AG04450 (cell line): ENCODE results near the gene SLC4A9. TPM values are rescaled to one million over a fixed set of nuclear protein-coding genes. Genes with fewer than 3 reads are reported as not detected.

ENCODE experiments used
- CTCF ChIA-PET: fragments of 300-600, 350-600 bp; formaldehyde crosslinking; extraction: SDS; loops from one replicate; lab custom pipeline; 2022; ENCODE audit warnings: antibody characterized with exemption, inconsistent platforms; lab: Charles Lee
- POLR2A ChIA-PET: fragments of 350-600 bp; formaldehyde crosslinking; extraction: SDS; loops from one replicate; lab custom pipeline; 2021; ENCODE audit warnings: antibody characterized with exemption, inconsistent platforms; lab: Yijun Ruan, JAX
- DNase-seq: peaks from one replicate; pipeline ENCODE4 v3.0.0-alpha.2; 2011; ENCODE audit warnings: low read depth, low spot score
- H3K27ac ChIP-seq: one replicate; pipeline ENCODE4 v1.5.1; 2012; ENCODE audit warnings: low read depth, low read length, control low read depth
- H3K27me3 ChIP-seq: one replicate; pipeline ENCODE4 v1.6.0; 2012; ENCODE audit warnings: low read length; ENCODE audit not compliant: control insufficient read depth, insufficient read depth
- H3K4me3 ChIP-seq: 2 replicates; pipeline ENCODE4 v1.5.1; 2011; ENCODE audit warnings: mild to moderate bottlenecking, low read depth, low read length, control low read depth
- H3K9me3 ChIP-seq: 2 replicates; pipeline ENCODE4 v1.5.1; 2012; ENCODE audit warnings: low read length; ENCODE audit not compliant: control insufficient read depth, insufficient read depth
- polyA plus RNA-seq: library from polyadenylated mRNA; depleted of rRNA; stranded (reverse); fragments of >200 nt; gene quantifications from 2 replicates; pipeline ENCODE4 v1.2.3, GENCODE V29; 2011
- TF ChIP-seq, protein P1 (sequence below): IDR thresholded peaks from 2 replicates; pipeline ENCODE4 v1.5.1; 2011; ENCODE audit warnings: low read depth, low read length, control low read depth, inconsistent platforms

SLC4A9 gene
- polyA plus RNA-seq, 1 experiment: not detected

DNA sequence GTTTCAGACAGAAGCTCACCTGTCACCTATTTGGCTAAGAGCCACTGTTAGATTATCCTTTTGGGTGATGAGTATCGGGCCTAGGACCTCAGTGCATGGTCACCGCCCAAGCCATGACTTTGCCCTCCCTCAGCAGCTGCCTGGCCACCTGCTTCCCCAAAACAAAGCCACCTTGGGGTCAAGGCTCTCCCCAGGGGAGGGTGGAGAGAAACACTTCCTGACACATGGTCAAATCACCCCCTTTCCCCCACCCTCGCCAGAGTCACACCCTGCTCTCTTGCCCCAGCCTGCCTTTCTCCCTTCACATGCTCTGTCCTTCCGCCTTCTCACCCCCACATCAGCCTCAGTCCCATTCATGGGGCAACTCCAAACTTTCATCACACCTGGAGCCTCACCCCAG lies 11.9 kb upstream of the SLC4A9 start:
- H3K27ac ChIP-seq: no peak overlapping the region
- TF ChIP-seq, protein P1, sequence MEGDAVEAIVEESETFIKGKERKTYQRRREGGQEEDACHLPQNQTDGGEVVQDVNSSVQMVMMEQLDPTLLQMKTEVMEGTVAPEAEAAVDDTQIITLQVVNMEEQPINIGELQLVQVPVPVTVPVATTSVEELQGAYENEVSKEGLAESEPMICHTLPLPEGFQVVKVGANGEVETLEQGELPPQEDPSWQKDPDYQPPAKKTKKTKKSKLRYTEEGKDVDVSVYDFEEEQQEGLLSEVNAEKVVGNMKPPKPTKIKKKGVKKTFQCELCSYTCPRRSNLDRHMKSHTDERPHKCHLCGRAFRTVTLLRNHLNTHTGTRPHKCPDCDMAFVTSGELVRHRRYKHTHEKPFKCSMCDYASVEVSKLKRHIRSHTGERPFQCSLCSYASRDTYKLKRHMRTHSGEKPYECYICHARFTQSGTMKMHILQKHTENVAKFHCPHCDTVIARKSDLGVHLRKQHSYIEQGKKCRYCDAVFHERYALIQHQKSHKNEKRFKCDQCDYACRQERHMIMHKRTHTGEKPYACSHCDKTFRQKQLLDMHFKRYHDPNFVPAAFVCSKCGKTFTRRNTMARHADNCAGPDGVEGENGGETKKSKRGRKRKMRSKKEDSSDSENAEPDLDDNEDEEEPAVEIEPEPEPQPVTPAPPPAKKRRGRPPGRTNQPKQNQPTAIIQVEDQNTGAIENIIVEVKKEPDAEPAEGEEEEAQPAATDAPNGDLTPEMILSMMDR: no peak
- no peaks in the 10 kb centered on the region for H3K27me3 ChIP-seq
- ChIA-PET CTCF (interaction anchor here (0.6 to 18.1 kb wide), 5 partner anchors 11 to 103 kb away, joined by 3 to 806 read pairs (median 3); partner anchors contain the start of gene SLC4A9), POLR2A (no interaction called here)
- no peak for DNase-seq
- H3K9me3 ChIP-seq: no peaks in the 10 kb centered on the region
- H3K4me3 ChIP-seq: no peak overlapping the region

DNA sequence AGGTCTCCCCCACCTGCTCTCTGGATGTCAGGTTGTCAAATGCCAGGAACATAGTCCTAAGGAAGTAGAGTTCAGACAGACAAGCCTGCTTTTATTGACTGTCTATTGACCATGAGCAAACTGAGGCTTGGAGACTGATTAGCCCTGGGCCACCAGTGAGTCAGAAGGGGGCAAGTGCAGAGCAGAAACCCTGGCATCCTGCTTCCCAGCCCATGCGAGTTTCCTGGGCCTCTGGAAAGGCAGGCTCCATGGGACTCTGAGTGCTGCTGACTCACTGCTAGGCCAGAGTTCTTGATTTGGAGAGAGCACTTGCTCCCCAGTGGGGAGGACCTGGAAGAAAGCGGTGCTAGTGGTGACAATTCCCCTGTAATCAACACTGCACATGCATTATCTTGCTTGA lies 10.8 kb upstream of the SLC4A9 start:
- CTCF ChIA-PET: interaction anchor here (1.3 to 18.1 kb wide), 4 partner anchors 10 to 104 kb away, joined by 3 to 806 read pairs (median 60); partner anchors contain the start of gene SLC4A9
- no peak overlapping the region for H3K4me3 ChIP-seq
- no peak for DNase-seq
- H3K27ac ChIP-seq: no peak overlapping the region
- TF ChIP-seq, protein P1: no peak
- POLR2A ChIA-PET: no interaction called here
- H3K9me3 ChIP-seq: no peaks in the 10 kb centered on the region
- no peaks in the 10 kb centered on the region for H3K27me3 ChIP-seq

DNA sequence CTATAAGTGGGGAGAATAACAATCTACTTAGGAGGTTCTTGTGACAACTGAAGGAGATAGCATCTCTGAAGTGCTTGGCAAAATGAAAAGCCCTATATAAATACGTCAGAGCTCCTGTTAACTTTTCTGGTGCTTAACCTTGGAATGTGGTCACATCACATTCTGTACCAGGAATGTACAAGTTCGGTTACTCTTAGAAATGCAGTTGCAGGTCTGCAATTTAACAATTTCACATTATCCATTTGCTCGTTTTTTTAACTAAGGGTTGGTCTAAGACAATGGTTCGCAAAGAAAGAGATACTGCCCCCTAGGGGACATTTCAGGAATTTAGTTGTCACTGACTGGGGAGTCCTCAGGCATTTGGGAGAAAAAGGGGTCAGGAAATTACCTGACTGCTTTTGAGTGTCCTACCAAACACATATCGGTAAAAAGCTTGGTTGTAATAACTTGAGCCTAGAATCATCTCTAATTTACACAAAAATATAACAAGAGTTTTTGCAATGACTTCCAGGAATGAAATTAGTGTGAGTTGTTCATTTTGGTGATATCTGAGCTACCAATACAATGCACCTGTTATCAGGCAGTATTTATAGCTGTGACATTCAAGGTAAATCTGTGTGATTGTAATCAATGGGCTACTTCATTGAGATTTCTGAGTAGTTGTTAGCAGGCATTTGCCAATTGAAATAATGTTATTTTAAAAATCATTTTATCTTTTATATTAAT lies 8.2 kb upstream of the SLC4A9 start:
- Histone ChIP-seq H3K4me3 (no peak overlapping the region), H3K27ac (no peak overlapping the region), H3K27me3 (no peaks in the 10 kb centered on the region), H3K9me3 (no peaks in the 10 kb centered on the region)
- no peak for DNase-seq
- CTCF ChIA-PET: interaction anchor here (0.5 to 18.1 kb wide), 68 partner anchors 9 to 581 kb away, joined by 3 to 806 read pairs (median 5); partner anchors contain the start of genes CD14, IK, NDUFA2 and PFDN1
- POLR2A ChIA-PET: no interaction called here
- TF ChIP-seq, protein P1: peak; percentile 86

DNA sequence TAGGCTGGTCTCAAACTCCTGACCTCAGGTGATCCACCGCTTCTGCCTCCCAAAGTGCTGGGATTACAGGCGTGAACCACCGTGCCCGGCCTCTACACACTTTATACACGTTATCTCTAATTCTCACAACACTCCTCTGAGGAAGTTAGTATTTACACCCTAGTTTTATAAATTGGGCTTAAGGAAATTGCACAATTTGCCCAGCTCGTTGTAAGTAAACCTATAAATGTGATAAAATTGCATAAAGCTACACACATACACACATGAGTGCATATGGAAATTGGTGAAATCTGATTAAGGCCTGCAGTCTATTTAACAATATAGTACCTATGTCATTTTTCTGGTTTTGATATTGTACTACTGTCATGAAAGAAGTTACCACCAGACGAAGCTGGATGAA lies 4.4 kb upstream of the SLC4A9 start:
- no peak overlapping the region for H3K27ac ChIP-seq
- CTCF ChIA-PET: interaction anchor here (0.5 to 18.1 kb wide), 6 partner anchors 9 to 169 kb away, joined by 3 to 806 read pairs (median 4); partner anchors contain the start of gene HBEGF
- POLR2A ChIA-PET: no interaction called here
- TF ChIP-seq, protein P1: no peak
- no peak for DNase-seq
- no peaks in the 10 kb centered on the region for H3K27me3 ChIP-seq
- H3K4me3 ChIP-seq: no peak overlapping the region
- H3K9me3 ChIP-seq: no peaks in the 10 kb centered on the region
